Inflammatory macrophage (primary cell): Measurements from ENCODE around the gene PTGER3.

ENCODE experiments used
- DNase-seq, 2 donors: peaks; one replicate each; pipeline ENCODE4 v3.0.0-alpha.2; 2020 to 2022
- total RNA-seq, 18 experiments: gene quantifications; one replicate each; lab custom pipeline; 2026; ENCODE audit warnings: mixed read lengths in 6 of 18, inconsistent platforms in 2 of 18; lab: John Stamatoyannopoulos, UW

The PTGER3 gene
- total RNA-seq, result 0 to 1.1 (median 0.24) reads per million in 18 experiments

DNA sequence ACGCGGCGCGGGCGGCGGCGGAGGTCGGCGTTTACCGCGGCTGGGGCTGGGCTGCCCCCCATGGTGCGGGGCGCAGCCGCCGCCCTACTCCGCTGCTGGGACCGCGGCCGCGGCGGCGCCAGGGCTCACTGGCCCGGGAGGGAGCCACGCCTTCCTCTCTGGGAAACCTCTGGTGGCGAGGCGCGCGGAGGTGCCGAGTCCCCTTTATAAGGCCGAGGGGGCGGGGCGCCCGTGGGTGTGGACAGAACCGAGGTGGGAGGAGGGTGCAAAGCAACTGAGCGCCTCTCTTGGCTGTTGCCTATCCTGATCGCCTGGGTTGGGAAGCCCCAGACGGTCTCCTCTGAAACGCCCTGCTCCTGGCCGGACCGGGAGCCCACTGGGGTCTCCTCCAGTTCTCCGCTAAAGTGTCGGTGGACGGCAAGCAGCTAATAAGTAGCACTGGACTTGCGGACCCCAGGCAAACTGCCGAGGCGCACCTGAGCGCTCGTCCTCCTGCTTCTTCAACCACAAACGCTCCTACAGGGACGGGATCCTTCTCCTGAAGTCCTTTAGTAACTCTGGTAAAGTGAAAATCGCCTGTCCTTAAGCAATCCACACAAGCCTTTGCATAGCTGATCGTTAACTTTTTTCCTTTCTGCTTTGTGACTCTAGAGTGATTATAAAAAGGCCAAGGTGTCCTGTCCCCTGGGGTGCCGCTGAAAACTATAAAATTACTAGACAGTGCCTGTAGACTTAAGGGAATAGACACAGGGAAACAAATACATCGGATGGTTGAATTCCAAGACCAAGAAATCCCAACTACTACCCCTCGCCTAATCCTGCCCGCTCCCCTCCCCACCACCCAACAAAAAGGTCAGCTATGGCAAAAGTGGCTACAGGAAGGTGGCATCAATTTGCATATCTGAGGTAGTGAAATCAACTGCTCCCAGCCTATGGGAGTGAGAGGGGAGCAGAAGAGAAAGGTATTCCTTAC lies at the start of gene PTGER3:
Gene PTGER3, minus strand, starts transcription at position 182 of the 973 bp plus-strand sequence. CDS start 239 bp downstream, outside the sequence.
- DNase-seq, result peak; percentile 24 to 46

GRCh38 chr1:71094913-71095312 lies 47.3 kb upstream of the PTGER3 start:
- no peak for DNase-seq

DNA sequence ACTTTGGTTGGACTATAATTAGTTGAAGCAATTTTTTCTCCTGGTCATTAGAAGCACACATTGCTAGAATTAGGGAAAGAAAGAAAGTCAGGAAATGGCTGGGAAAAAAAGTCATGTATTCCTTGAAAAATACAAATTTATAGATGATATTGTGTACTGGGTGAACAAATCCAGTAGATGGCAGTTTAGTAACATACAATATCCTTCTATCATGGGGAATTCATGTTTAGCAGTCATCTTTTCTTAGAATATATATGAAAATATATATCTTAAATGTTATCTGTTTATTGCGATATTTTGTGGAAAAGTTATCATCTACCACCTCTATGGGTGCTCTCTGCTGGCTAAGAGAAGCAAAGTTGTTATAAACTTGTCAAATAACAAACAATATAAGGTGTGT lies 46.3 kb upstream of the PTGER3 start:
- DNase-seq, result peak in 1 of 2 donors; percentile 8

GRCh38 chr1:71089536-71090270 lies 42.1 kb upstream of the PTGER3 start:
- no peak for DNase-seq

GRCh38 chr1:71088645-71089287 lies 41.1 kb upstream of the PTGER3 start:
- DNase-seq, result no peak

- no peak for DNase-seq
Measured at GRCh38 chr1:71087713-71088112, 40.1 kb upstream of the PTGER3 start.

DNA sequence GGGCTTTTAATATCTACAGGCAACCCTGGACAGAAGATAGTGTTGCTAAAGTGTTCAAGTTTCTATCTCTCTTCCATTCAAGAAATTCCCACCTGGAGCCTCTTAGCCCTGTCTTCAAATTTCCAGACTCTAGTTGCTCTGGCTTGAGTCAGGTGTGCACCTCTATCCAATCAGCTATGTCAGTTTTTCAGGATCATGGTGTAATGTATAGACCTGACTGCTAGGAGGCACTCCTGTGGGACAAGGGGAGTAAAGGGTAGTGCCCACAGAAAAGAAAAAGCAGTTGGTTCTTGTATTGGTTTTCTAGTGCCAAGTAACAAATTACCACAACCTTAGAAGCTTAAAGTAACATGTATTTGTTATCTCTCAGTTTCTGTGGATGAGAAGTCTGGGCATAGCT lies 39.4 kb upstream of the PTGER3 start:
- DNase-seq, result no peak

- DNase-seq, result no peak
Measured at GRCh38 chr1:71086331-71086730, 38.7 kb upstream of the PTGER3 start.

DNA sequence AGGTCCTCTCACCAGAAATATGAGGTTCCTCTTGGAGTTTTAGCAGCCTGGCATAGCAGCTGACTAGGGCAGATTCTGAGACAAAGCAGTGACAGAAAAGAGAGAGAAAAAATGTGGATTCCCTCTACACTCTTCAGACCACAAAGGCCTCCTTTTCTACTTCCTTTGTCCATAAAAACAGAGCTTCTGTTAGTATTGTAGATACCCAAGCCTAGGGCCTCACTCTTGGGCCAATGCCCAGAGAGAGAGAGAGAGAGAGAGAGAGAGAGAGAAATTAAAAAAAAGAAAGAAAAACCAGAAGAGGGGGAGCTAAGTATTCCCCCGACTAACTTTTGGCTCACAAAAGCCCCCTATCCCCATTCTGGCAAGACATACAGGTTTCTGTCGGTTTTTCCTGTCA lies 35.7 kb upstream of the PTGER3 start:
- DNase-seq, result no peak

DNA sequence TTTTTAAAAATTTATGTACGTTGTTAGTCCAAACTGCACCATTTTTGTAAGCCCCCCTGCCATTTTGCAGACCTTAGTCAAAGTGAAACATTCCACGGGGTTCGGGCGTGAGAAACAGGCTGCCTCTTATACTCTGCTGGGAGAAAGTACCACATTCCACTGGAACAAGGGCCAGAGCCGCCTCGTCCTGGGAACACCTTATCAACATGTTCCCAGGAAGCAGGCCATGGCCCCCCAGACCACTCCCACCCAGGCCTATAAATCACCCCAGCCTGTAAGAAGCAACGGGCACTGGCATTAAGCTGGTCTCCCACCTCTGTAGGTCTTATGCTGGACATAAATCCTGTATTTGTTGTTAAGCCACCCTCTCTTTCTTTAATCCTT lies 34.1 kb upstream of the PTGER3 start:
- no peak for DNase-seq

GRCh38 chr1:71080739-71081696 lies 33.4 kb upstream of the PTGER3 start, which contains the start of gene ZRANB2:
TSS of gene ZRANB2 (minus strand) at chr1:71081035. CDS start at chr1:71080995, 40 bp downstream.
- peak; percentile 95 to 96 for DNase-seq

DNA sequence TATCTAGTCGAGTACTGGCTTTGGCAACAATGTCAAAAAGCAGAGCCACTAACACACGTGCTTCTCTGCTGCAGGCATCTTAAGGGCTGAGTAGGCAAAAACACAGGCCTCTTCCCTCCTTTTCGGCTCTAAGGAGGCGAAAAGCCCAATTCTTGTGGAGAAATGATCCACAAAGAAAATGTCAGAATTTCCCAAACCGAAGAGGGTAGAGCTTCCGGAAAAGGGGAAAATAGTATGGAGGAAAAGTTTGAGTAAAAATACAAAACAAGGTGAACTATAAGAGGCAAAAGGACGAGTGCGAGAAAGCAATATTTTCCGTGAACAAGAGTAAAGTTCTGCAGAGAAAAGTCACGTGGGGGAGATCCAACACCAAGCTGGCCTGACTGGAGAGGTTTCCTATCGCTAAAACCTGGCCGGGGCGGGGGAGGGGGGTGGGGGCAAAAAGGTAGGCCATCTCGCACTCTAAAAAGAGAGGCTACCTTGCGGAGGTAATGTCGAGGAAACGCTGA lies 32.7 kb upstream of the PTGER3 start:
- DNase-seq, result peak; percentile 24 to 29

DNA sequence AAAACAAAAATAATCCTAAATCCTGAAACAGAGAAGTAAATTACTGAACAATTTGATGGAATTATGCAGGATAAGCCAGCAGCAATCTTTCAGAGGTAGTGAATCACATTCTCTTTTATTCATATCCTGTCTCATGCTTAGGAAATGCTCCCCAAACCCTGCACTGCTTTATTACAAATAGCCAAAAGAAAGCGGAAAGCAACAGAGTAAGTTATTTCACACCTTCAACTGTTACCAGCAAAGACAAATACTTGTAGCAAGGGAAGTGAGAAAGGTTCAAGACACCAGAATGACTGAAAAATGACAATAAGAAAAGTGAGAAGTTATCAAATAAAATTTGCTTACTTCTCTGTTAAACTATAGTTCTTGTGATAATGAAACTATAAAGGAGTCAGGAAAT lies 27.1 kb upstream of the PTGER3 start:
- DNase-seq, result no peak

- no peak for DNase-seq
Measured at GRCh38 chr1:71072273-71072672, 24.7 kb upstream of the PTGER3 start.

- DNase-seq, result no peak
Measured at GRCh38 chr1:71071720-71072119, 24.1 kb upstream of the PTGER3 start.

DNA sequence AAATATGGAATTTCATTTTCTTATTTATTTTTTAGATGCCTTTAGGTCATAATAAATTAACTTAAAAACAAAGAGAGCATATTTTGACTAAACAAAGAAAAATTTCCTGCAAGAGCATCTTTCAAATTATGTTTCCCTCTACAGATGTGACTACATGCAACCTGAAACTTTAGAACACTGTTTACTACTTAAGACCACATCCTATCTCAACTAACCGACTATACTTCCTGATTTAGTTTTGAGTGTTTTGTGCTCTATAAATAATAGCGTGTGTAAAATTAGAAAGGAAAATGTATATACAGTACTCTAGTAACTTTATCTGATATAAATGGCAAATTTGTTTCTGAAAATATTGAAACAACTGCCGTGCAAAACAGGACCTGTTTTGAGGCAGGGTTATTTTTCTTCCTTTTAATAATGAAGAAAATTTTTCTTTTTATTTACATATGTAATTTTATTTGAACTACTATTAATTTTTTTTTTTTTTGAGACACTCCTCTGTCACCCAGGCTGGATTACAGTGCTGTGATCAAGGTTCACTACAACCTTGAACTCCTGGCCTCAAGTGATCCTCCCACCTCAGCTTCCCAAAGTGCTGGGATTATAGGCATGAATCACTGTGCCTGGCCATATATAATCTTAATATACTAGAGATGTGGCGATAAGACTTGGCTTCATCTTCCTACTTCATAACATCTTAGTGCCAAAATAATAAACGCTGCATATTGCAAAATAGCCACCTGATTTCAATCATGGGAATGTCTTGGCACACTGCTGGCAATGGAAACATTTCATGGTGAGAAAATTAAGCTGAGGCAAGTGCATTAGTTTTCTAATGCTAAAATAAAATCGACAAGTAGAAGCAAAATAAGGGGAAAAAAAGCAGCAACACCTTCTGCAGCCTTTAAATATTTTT lies 21.0 kb upstream of the PTGER3 start:
- DNase-seq, result no peak

DNA sequence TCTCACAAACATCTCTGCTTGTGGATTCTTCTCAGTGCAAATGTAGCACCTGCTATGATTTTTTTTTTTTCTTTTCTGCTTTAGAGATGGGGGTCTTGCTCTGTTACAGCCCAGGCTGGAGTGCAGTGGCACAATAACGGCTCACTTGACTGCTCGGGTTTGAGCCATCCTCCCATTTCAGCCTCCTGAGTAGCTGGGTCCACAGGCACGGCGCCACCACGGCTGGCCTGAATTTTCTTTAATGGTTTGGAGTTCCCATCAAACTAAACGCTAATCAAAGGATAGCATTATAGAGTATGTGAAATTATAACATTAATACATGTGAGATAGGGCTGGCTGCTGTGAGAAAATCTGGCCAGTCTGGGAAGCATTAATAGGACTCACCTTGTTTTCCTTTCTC lies 7.2 kb upstream of the PTGER3 start:
- DNase-seq, result no peak

DNA sequence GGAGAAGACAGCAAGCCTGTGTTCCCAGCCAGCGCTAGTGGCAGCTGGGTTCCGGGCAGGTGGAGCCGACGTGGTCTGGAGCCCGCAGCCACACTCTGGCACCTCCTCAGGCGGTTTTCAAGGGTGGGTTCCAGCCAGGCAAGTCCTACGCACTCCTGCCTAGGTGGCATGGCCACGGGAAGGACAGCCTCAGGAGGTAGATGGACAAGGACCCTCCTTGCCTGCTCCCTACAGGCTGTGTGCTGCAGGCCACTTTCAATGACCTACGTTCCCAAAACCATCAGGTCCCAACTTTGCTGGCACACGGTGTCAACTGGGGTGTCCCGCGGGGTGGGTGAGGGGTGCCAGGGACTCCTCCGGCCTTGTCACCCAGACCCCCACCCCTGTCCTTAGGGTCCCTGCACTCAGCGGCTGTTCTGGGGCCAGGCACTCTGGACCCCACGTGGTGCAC lies 6.7 kb upstream of the PTGER3 start:
- no peak for DNase-seq

DNA sequence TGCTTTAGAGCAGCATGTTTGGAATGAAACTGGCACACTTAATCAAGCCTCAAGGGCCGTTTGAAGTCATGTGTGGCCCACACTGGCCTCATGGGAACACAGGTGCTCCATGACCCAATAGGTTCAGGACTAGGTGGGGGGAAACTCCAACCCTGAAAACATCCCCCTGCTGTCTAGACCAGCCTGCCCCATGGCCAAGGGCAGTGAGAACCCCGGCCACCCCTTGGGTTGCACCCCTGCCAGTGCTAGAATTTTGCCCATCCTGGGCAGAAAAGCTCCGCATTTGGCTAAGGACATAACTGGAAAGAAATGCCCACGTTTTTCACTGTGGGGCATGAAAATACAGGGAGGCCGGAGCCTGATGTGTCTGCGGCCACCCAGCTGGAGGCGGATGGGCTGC lies 6.1 kb upstream of the PTGER3 start:
- no peak for DNase-seq

- DNase-seq, result no peak
Measured at GRCh38 chr1:71053146-71053545, 5.5 kb upstream of the PTGER3 start.
